Tibial artery (tissue), 4 donors: ENCODE measurements around the gene HMGN1.
A peak's percentile ranks its signal among the peaks of the same experiment; 100 is the strongest.

Source experiments
- DNase-seq, 2 donors: peaks; one replicate each; pipeline ENCODE4 v3.0.0-alpha.2; 2019
- H3K27ac ChIP-seq, 2 donors: fragments of 200-600 bp; sonication (generic) in 1 of 2; 1 replicate in 1 of 2; 2 replicates in 1 of 2; pipeline ENCODE4 v1.5.1; 2018 to 2019; ENCODE audit warnings: mild to moderate bottlenecking in 1 of 2
- H3K27me3 ChIP-seq, 2 donors: fragments of 200-600 bp; sonication (generic) in 1 of 2; one replicate each; pipeline versions ENCODE4 v1.5.1 to v1.6.0; 2016 to 2019
- H3K36me3 ChIP-seq, 3 donors: fragments of 200-600 bp; sonication (generic) in 2 of 3; one replicate each; pipeline ENCODE4 v1.5.1; 2016 to 2019; ENCODE audit warnings: mild to moderate bottlenecking in 2 of 3
- H3K4me1 ChIP-seq, 4 donors: fragments of 200-600 bp; sonication (generic) in 2 of 4; 1 replicate in 3 of 4; 2 replicates in 1 of 4; pipeline ENCODE4 v1.5.1; 2016 to 2019
- H3K4me3 ChIP-seq, 2 donors: fragments of 200-600 bp; sonication (generic) in 1 of 2; 1 replicate in 1 of 2; 2 replicates in 1 of 2; pipeline ENCODE4 v1.5.1; 2018 to 2019; ENCODE audit warnings: mild to moderate bottlenecking in 2 of 2
- H3K9me3 ChIP-seq, 3 donors: fragments of 200-600 bp; sonication (generic) in 1 of 3; one replicate each; pipeline ENCODE4 v1.5.1; 2016 to 2019
- CTCF ChIP-seq, 2 experiments: fragments of 200-600 bp in 1 of 2; fragments of 450-650 bp in 1 of 2; IDR thresholded peaks; one replicate each; pipeline ENCODE4 v1.5.1; 2017 to 2019; ENCODE audit warnings: antibody characterized with exemption in 2 of 2, mild to moderate bottlenecking in 1 of 2, moderate library complexity in 1 of 2
- intact Hi-C: fragments of 100-400 bp; cut with DNase I; formaldehyde crosslinking; loops from one replicate; pipeline ENCODE4 v1.15.0; 2023; ENCODE audit warnings: low total_unique reads

Gene HMGN1

GRCh38 chr21:39318091-39318959 is 30.6 kb downstream of the HMGN1 start:
- DNase-seq: no peak
- Histone ChIP-seq H3K4me1 (peaks cover 0 to 4% (median 2%) of the 10 kb centered on the region in 4 donors), H3K9me3 (no peaks in the 10 kb centered on the region), H3K4me3 (no peak overlapping the region), H3K27ac (peak overlapping the region in 1 of 2 donors; percentile 35), H3K36me3 (no peaks in the 10 kb centered on the region), H3K27me3 (no peaks in the 10 kb centered on the region)
- no peak for TF ChIP-seq CTCF (IDR thresholded peaks at IDR 0.05)
- intact Hi-C loops: no loop called here

- Histone ChIP-seq H3K9me3 (no peaks in the 10 kb centered on the region), H3K4me1 (peaks cover 0 to 4% (median 2%) of the 10 kb centered on the region in 4 donors), H3K4me3 (no peak overlapping the region), H3K36me3 (no peaks in the 10 kb centered on the region), H3K27me3 (no peaks in the 10 kb centered on the region), H3K27ac (no peak overlapping the region)
- DNase-seq: no peak
- no peak for TF ChIP-seq CTCF (IDR thresholded peaks at IDR 0.05)
- intact Hi-C loops: no loop called here
Observed at GRCh38 chr21:39317134-39318090, 31.5 kb downstream of the HMGN1 start.

DNA sequence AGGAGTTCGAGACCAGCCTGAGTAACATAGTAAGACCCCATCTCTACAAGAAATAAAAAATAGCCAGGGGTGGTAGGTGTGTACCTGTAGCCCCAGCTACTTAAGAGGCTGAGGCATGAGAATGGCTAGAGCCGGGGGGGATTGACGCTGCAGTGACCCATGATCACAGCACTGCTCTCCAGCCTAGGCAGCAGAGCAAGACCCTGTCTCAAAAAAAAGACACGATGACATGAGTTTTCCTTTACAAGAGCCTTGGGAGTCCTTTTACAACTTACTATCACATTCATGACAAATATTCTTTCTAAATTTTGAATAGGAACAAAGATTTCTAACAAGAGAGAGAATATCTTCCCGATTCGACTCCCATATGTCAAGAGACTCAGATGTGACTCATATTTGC is 32.2 kb downstream of the HMGN1 start:
- Histone ChIP-seq H3K27ac (no peak overlapping the region), H3K4me3 (no peak overlapping the region), H3K36me3 (no peaks in the 10 kb centered on the region), H3K27me3 (no peaks in the 10 kb centered on the region), H3K4me1 (peaks cover 0 to 9% (median 4%) of the 10 kb centered on the region in 4 donors), H3K9me3 (no peaks in the 10 kb centered on the region)
- intact Hi-C loops: no loop called here
- TF ChIP-seq CTCF (IDR thresholded peaks at IDR 0.05): no peak
- no peak for DNase-seq

DNA sequence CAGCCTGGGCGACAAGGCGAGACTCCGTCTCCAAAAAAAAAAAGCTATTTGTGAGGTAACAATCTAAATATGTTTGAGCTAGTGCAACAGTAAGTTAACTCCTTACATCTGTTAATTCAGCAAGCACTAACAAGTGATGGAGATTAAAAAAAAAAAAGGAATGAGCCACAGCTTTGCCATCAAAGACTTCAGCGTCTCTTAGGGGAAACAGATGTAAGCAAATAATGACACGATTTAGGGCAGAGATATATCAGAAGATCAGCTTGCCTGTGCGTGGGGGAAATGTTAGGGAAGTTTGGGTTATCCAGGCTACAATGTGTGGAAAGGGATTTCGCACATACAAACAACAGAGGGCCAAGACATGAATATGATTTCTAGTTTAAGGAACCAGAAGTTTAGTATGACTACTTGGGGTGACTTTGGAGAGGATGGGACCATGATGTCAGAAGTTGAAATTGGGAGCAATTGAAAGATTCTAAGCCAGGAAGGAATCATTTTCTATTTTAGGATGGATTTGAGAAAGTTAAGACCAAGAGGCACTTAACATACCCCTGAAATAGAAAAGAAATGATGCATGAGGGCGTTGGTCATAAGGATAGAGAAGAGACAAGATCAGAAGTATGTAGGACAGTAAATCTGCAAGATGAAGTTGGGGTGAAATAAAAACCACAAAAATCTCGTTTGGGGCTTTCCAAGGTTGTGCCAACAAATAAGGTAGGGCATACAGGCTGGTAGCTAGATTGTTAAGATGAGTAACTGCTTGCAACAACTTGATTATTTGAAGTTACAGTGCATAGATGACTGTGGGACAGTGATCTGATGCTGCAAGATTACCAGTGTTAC is 33.1 kb downstream of the HMGN1 start:
- H3K4me1 ChIP-seq: peaks cover 0 to 17% (median 5%) of the 10 kb centered on the region in 4 donors
- intact Hi-C loops: loop anchor here (2.0 kb wide), 2 partner anchors 65 to 73 kb away; no protein-coding TSS in a partner anchor
- no peaks in the 10 kb centered on the region for H3K27me3 ChIP-seq
- DNase-seq: no peak
- TF ChIP-seq CTCF (IDR thresholded peaks at IDR 0.05): no peak
- H3K9me3 ChIP-seq: no peaks in the 10 kb centered on the region
- H3K36me3 ChIP-seq: no peaks in the 10 kb centered on the region
- H3K4me3 ChIP-seq: no peak overlapping the region
- H3K27ac ChIP-seq: no peak overlapping the region
